NB4 (cell line): ENCODE measurements around the gene SOS2.

ENCODE experiments used
- CTCF ChIP-seq: IDR thresholded peaks from one replicate; pipeline ENCODE4 v1.5.1; 2012; ENCODE audit warnings: low read depth, low read length
- MAX ChIP-seq: IDR thresholded peaks from 2 replicates; pipeline ENCODE4 v1.6.1; 2011; ENCODE audit warnings: low read depth, low read length
- POLR2A ChIP-seq: IDR thresholded peaks from 2 replicates; pipeline ENCODE4 v1.6.1; 2011; ENCODE audit warnings: mild to moderate bottlenecking; ENCODE audit not compliant: insufficient read length; ENCODE audit errors: extremely low read depth

GRCh38 chr14:50122291-50122690 is 109.1 kb downstream of the SOS2 start:
- no peak for TF ChIP-seq CTCF
- TF ChIP-seq MAX = no peak
- TF ChIP-seq POLR2A = no peak
